Activated CD4-positive, alpha-beta memory T cell treated with anti-CD3 and anti-CD28 coated beads, Interleukin-2, amount 10 ng/mL, durations not matched to agents 7 days and 5 days (primary cell): ENCODE data around the gene MAL. TPM values are rescaled to one million over a fixed set of nuclear protein-coding genes. Genes with fewer than 3 reads are reported as not detected.
"Not testable (repeated sequence)": the region's sequence is repeated elsewhere in the genome, so short reads cannot be mapped to it uniquely, and the experiment has no call there.

Experiments
- CTCF ChIA-PET: fragments of 350-600 bp; sonication (Branson Sonifier 250); formaldehyde crosslinking; loops from one replicate; lab custom pipeline; 2021; ENCODE audit warnings: antibody characterized with exemption, inconsistent platforms; lab: Charles Lee
- POLR2A ChIA-PET: fragments of 350-600 bp; sonication (Branson Sonifier 250); formaldehyde crosslinking; loops from one replicate; lab custom pipeline; 2021; ENCODE audit warnings: antibody characterized with exemption; lab: Charles Lee
- DNase-seq: peaks from one replicate; pipeline ENCODE4 v3.0.0-alpha.2; 2020
- H3K27ac Mint-ChIP-seq: one replicate; pipeline ENCODE4 v1.8.0; 2021; ENCODE audit warnings: mild to moderate bottlenecking, mixed read lengths
- H3K27me3 Mint-ChIP-seq: one replicate; pipeline ENCODE4 v1.8.0; 2021; ENCODE audit warnings: mixed read lengths
- H3K36me3 Mint-ChIP-seq: one replicate; pipeline ENCODE4 v1.8.0; 2021; ENCODE audit warnings: low read depth, mixed read lengths
- H3K4me1 Mint-ChIP-seq: one replicate; pipeline ENCODE4 v1.8.0; 2021; ENCODE audit warnings: mixed read lengths
- H3K4me3 Mint-ChIP-seq: one replicate; pipeline ENCODE4 v1.8.0; 2021; ENCODE audit warnings: mild to moderate bottlenecking, mixed read lengths
- H3K9me3 Mint-ChIP-seq: one replicate; pipeline ENCODE4 v1.8.0; 2021; ENCODE audit warnings: mixed read lengths
- total RNA-seq, 2 experiments: library from RNA; stranded (reverse); gene quantifications; one replicate each; pipeline ENCODE4 v1.2.3, GENCODE V29; 2021

Gene MAL
- total RNA-seq, 2 experiments from 2014 or later = 202 to 210 TPM

- ChIA-PET POLR2A (no interaction called here), CTCF (interaction anchor here (0.9 to 1.0 kb wide), 2 partner anchors 9 to 47 kb away, joined by 3 read pairs; no protein-coding TSS in a partner anchor)
- Mint-ChIP-seq H3K4me1 (peaks cover 55% of the 10 kb centered on the region), H3K27ac (no peak overlapping the region), H3K36me3 (peaks cover 60% of the 10 kb centered on the region), H3K4me3 (no peak overlapping the region), H3K27me3 (no peaks in the 10 kb centered on the region), H3K9me3 (peaks cover 4% of the 10 kb centered on the region)
- DNase-seq = no peak
Observed at GRCh38 chr2:95031726-95032116, 6.2 kb downstream of the MAL start.

- H3K27ac Mint-ChIP-seq = no peak overlapping the region
- H3K4me1 Mint-ChIP-seq = peaks cover 55% of the 10 kb centered on the region
- ChIA-PET POLR2A (no interaction called here), CTCF (interaction anchor here (0.9 kb wide), 1 partner anchor 10 kb away, joined by 3 read pairs; no protein-coding TSS in a partner anchor)
- peaks cover 7% of the 10 kb centered on the region for H3K9me3 Mint-ChIP-seq
- no peaks in the 10 kb centered on the region for H3K27me3 Mint-ChIP-seq
- peaks cover 62% of the 10 kb centered on the region for H3K36me3 Mint-ChIP-seq
- no peak overlapping the region for H3K4me3 Mint-ChIP-seq
- no peak for DNase-seq
Observed at GRCh38 chr2:95032341-95032740, 6.8 kb downstream of the MAL start.

DNA sequence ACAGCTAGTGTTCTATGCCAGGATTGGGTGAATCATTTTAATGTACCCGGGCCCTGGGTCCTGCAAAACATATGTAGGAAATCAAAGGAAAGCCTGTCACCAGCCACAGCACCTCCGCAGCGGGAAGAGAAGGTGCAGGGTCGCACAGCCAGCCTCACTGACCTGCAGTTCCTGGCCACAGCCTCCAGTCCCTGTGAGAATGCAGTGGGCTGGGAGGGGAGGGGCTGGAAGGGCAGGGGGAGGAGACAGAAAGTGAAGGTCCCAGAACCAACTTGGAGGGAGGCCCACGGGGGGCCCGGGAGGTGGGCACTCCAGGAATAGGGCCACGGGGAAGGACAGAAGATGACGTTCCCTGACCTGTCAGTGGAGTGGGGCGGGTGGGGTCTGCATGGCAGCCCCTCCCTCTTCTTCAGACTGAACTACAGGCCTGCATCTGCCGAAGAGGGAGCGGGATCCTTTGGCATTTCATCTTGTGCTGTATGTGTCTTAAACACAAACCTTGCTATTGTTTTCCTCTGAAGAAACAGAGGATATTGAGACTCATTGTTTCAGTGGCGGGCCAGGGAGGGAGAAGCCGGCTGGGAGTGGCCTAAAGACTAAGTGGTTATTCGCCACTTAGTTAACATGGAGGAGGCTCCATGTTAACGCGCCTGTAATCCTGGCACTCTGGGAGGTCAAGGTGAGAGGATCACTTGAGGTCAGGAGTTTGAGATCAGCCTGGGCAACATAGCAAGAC, 7.5 kb downstream of the MAL start:
- Mint-ChIP-seq H3K4me1 (peaks cover 56% of the 10 kb centered on the region), H3K27me3 (no peaks in the 10 kb centered on the region), H3K9me3 (peaks cover 7% of the 10 kb centered on the region), H3K4me3 (no peak overlapping the region), H3K27ac (no peak overlapping the region), H3K36me3 (peaks cover 64% of the 10 kb centered on the region)
- POLR2A ChIA-PET = interaction anchor here (0.9 kb wide), 1 partner anchor 9 kb away, joined by 3 read pairs; no protein-coding TSS in a partner anchor
- DNase-seq = no peak
- CTCF ChIA-PET = interaction anchor here (0.7 to 0.9 kb wide), 2 partner anchors 11 to 45 kb away, joined by 3 to 4 read pairs; no protein-coding TSS in a partner anchor

GRCh38 chr2:95034221-95034620, 8.7 kb downstream of the MAL start:
- DNase-seq = no peak
- Mint-ChIP-seq H3K4me1 (peaks cover 58% of the 10 kb centered on the region), H3K27me3 (no peaks in the 10 kb centered on the region), H3K36me3 (peaks cover 62% of the 10 kb centered on the region), H3K27ac (no peak overlapping the region), H3K9me3 (peaks cover 7% of the 10 kb centered on the region), H3K4me3 (no peak overlapping the region)
- ChIA-PET CTCF (interaction anchor here (1.3 kb wide), 1 partner anchor 12 kb away, joined by 4 read pairs; no protein-coding TSS in a partner anchor), POLR2A (interaction anchor here (0.9 to 1.4 kb wide), 3 partner anchors 7 to 10 kb away, joined by 3 to 5 read pairs (median 3); no protein-coding TSS in a partner anchor)

GRCh38 chr2:95034818-95035217, 9.3 kb downstream of the MAL start:
- no peaks in the 10 kb centered on the region for H3K27me3 Mint-ChIP-seq
- H3K9me3 Mint-ChIP-seq = peaks cover 7% of the 10 kb centered on the region
- peaks cover 56% of the 10 kb centered on the region for H3K4me1 Mint-ChIP-seq
- ChIA-PET POLR2A (interaction anchor here (1.3 to 1.4 kb wide), 2 partner anchors 9 to 10 kb away, joined by 3 to 5 read pairs; no protein-coding TSS in a partner anchor), CTCF (interaction anchor here (1.3 kb wide), 1 partner anchor 13 kb away, joined by 4 read pairs; no protein-coding TSS in a partner anchor)
- H3K27ac Mint-ChIP-seq = no peak overlapping the region
- H3K4me3 Mint-ChIP-seq = no peak overlapping the region
- no peak for DNase-seq
- H3K36me3 Mint-ChIP-seq = peaks cover 56% of the 10 kb centered on the region

DNA sequence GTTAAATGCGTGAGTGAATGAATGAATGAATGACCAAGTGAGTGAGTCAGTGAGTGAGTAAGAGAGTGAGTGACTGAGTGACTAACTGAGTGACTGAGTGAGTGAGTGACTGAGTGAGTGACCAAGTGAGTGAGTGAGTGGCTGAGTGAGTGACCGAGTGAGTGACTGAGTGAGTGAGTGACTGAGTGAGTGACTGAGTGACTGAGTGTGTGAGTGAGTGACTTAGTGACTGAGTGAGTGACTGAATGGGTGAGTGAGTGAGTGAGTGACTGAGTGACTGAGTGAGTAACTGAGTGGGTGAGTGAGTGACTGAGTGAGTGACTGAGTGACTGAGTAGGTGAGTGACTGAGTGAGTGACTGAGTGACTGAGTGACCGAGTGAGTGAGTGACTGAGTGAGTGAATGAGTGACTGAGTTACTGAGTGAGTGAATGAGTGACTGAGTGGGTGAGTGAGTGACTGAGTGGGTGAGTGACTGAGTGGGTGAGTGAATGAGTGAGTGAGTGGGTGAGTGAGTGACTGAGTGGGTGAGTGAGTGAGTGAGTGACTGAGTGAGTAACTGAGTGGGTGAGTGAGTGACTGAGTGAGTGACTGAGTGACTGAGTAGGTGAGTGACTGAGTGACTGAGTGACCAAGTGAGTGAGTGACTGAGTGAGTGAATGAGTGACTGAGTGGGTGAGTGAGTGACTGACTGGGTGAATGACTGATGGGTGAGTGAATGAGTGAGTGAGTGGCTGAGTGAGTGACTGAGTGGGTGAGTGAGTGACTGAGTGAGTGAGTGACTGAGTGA, 11.3 kb downstream of the MAL start:
- H3K4me1 Mint-ChIP-seq = peaks cover 54% of the 10 kb centered on the region
- CTCF ChIA-PET = no interaction called here
- no peaks in the 10 kb centered on the region for H3K27me3 Mint-ChIP-seq
- POLR2A ChIA-PET = no interaction called here
- H3K4me3 Mint-ChIP-seq = no peak overlapping the region
- no peak for DNase-seq
- H3K27ac Mint-ChIP-seq = peak overlapping the region; percentile 60
- peaks cover 7% of the 10 kb centered on the region for H3K9me3 Mint-ChIP-seq
- H3K36me3 Mint-ChIP-seq = peaks cover 55% of the 10 kb centered on the region

GRCh38 chr2:95037384-95037839, 11.9 kb downstream of the MAL start:
- ChIA-PET POLR2A (no interaction called here), CTCF (no interaction called here)
- peak overlapping the region; percentile 60 for H3K27ac Mint-ChIP-seq
- H3K27me3 Mint-ChIP-seq = no peaks in the 10 kb centered on the region
- no peak overlapping the region for H3K4me3 Mint-ChIP-seq
- peaks cover 55% of the 10 kb centered on the region for H3K4me1 Mint-ChIP-seq
- DNase-seq = no peak
- H3K9me3 Mint-ChIP-seq = peaks cover 7% of the 10 kb centered on the region
- peaks cover 55% of the 10 kb centered on the region for H3K36me3 Mint-ChIP-seq

DNA sequence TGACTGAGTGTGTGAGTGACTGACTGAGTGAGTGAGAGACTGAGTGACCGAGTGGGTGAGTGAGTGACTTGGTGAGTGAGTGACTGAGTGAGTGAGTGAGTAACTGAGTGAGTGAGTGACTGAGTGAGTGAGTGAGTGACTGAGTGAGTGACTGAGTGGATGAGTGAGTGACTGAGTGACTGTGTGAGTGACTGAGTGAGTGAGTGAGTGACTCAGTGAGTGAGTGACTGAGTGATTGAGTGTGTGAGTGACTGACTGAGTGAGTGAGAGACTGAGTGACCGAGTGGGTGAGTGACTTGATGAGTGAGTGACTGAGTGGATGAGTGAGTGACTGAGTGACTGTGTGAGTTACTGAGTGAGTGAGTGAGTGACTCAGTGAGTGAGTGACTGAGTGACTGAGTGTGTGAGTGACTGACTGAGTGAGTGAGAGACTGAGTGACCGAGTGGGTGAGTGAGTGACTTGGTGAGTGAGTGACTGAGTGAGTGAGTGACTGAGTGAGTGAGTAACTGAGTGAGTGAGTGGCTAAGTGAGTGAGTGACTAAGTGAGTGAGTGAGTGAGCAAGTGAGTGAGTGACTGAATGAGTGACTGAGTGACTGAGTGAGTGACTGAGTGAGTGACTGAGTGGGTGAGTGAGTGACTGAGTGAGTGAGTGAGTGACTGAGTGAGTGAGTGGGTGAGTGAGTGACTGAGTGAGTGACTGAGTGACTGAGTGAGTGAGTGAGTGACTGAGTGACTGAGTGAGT, 12.5 kb downstream of the MAL start:
- CTCF ChIA-PET, H3K4me3 Mint-ChIP-seq, H3K27me3 Mint-ChIP-seq, DNase-seq, POLR2A ChIA-PET, H3K9me3 Mint-ChIP-seq: not testable (repeated sequence)
- peaks cover 58% of the 10 kb centered on the region for H3K4me1 Mint-ChIP-seq
- H3K27ac Mint-ChIP-seq = peak overlapping the region; percentile 60
- H3K36me3 Mint-ChIP-seq = peaks cover 55% of the 10 kb centered on the region

DNA sequence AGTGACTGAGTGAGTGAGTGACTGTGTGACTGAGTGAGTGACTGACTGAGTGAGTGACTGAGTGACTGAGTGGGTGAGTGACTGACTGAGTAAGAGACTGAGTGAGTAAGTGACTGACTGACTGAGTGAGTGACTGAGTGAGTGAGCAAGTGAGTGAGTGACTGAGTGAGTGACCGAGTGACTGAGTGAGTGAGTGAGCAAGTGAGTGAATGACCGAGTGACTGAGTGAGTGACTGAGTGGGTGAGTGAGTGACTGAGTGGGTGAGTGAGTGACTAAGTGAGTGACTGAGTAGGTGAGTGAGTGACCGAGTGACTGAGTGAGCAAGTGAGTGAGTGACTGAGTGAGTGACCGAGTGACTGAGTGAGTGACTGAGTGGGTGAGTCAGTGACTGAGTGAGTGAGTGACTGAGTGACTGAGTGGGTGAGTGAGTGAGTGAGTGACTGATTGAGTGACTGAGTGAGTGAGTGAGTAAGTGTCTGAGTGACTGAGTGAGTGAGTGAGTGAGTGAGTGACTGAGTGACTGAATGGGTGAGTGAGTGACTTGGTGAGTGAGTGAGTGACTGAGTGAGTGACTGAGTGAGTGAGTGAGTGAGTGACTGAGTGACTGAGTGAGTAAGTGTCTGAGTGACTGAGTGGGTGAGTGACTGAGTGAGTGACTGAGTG, 13.3 kb downstream of the MAL start:
- Mint-ChIP-seq H3K4me1 (peaks cover 63% of the 10 kb centered on the region), H3K27ac (peak overlapping the region; percentile 60), H3K27me3 (no peaks in the 10 kb centered on the region), H3K4me3 (no peak overlapping the region), H3K36me3 (peaks cover 53% of the 10 kb centered on the region), H3K9me3 (peaks cover 7% of the 10 kb centered on the region)
- ChIA-PET CTCF (no interaction called here), POLR2A (no interaction called here)
- no peak for DNase-seq

DNA sequence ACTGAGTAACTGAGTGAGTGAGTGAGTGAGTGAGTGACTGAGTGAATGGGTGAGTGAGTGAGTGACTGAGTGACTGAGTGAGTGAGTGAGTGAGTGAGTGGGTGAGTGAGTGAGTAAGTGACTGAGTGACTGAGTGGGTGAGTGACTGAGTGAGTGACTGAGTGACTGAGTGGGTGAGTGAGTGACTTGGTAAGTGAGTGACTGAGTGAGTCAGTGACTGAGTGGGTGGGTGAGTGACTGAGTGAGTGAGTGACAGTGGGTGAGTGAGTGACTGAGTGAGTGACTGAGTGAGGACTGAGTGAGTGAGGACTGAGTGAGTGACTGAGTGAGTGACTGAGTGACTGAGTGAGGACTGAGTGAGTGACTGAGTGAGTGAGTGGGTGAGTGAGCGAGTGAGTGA, 13.9 kb downstream of the MAL start:
- no peak for DNase-seq
- Mint-ChIP-seq H3K36me3 (peaks cover 59% of the 10 kb centered on the region), H3K9me3 (peaks cover 7% of the 10 kb centered on the region), H3K27me3 (no peaks in the 10 kb centered on the region), H3K27ac (peak overlapping the region; percentile 60), H3K4me3 (no peak overlapping the region), H3K4me1 (peaks cover 68% of the 10 kb centered on the region)
- POLR2A ChIA-PET = interaction anchor here (1.7 kb wide), 1 partner anchor 16 kb away, joined by 11 read pairs; no protein-coding TSS in a partner anchor
- CTCF ChIA-PET = interaction anchor here (1.5 kb wide), 1 partner anchor 37 kb away, joined by 3 read pairs; no protein-coding TSS in a partner anchor

GRCh38 chr2:95039978-95040377, 14.5 kb downstream of the MAL start:
- Mint-ChIP-seq H3K4me3 (no peak overlapping the region), H3K9me3 (peaks cover 7% of the 10 kb centered on the region), H3K36me3 (peaks cover 59% of the 10 kb centered on the region), H3K27me3 (no peaks in the 10 kb centered on the region), H3K27ac (peak overlapping the region; percentile 3), H3K4me1 (peaks cover 70% of the 10 kb centered on the region)
- ChIA-PET CTCF (interaction anchor here (1.0 to 1.5 kb wide), 2 partner anchors 37 to 39 kb away, joined by 3 read pairs; no protein-coding TSS in a partner anchor), POLR2A (interaction anchor here (1.7 to 1.9 kb wide), 2 partner anchors 15 to 22 kb away, joined by 5 to 11 read pairs; no protein-coding TSS in a partner anchor)
- no peak for DNase-seq
